HG03103 (cell line): ENCODE data around the gene DPP7.
A peak's percentile ranks its signal among the peaks of the same experiment; 100 is the strongest.
"Not testable (repeated sequence)": the region's sequence is repeated elsewhere in the genome, so short reads cannot be mapped to it uniquely, and the experiment has no call there.

ENCODE experiments used
- ATAC-seq: cut with Tn5 transposase; IDR thresholded peaks from one replicate; pipeline ENCODE4 v1.9.1; 2021; ENCODE audit warnings: low read depth; ENCODE audit not compliant: unreplicated experiment

DPP7 gene

DNA sequence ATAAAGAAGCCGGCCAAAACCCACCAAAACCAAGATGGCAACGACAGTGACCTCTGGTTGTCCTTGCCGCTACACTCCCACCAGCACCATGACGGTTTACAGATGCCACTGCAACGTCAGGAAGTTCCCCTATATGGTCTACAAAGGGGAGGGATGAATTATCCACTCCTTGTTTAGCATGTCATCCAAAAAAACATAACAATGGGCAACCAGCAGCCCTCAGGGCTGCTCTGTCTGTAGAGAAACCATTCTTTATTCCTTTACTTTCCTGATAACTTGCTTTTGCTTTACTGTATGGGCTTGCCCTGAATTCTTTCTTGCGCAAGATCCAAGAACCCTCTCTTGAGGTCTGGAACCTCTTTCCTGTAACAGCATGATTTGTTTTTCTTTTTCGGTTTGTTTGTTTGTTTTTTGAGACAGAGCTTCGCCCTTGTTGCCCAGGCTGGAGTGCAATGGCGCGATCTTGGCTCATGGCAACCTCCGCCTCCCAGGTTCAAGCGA lies 39.2 kb downstream of the DPP7 start:
- ATAC-seq, result no peak

DNA sequence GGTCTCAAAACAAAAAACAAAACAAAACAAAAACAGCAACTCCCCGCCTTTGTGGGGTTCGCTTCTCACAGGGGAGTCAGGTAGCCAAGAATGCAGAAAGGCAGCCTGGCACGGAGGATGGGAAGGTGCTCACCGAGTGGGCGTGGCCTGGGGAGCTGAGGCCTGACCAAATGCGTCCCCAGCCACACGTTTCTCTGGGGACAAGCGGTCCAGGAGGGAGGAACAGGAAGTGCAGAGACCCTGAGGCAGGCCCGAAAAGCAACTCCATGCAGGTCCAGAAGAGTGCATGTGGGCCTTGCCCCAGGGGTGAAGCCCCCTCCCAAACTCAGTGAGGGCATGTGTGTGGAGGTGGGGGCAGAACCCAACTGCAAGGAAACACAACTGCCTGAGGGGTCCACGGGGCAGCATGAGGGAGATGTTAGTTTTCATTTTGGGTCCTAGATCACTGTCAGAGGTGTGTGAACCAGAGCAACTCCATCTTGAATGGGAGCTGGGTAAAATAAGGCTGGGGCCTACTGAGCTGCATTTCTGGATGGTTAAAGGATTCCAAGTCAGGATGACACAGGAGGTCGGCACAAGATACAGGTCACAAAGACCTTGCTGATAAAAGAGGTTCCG lies 39.8 kb downstream of the DPP7 start:
- no peak for ATAC-seq

DNA sequence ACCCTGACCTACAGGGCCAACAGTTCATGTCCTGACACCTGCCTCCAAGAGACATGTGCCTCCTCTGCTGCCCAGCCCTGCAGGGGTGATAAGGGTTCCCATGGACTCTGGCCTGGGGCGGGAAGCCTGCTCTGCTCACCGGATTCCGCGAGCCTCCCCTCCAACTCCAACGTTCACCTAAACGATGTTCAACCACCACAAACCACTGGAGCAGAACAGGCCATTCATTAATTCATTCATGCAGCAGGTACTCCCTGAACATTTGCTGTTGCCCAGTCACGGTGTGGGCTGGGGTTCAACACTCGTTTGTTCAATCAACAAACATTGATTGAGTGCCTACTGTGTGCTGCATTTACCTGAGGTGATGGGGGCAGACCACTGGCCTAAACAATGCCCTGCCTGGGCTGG lies 40.5 kb downstream of the DPP7 start:
- ATAC-seq, result no peak

DNA sequence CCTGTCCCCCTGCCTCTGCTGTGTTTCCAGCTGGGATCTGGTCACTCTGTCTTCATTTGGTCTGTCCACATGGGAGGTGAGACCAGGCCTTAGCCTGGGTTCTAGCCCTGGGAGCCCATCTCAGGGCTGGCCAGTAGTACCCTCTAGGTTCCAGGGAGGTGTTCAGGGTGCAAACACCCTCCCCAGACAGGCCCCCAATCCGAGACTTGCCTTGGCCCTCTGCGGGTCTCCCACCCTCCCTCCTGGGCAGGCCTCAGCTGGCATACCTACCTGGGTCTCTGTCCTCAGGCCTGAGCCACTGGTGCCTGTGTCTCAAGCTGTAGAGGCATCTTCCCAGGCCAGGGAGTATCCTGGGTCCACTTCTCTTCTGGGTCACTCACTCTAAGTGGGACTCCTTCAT lies 43.3 kb downstream of the DPP7 start:
- ATAC-seq, result no peak

DNA sequence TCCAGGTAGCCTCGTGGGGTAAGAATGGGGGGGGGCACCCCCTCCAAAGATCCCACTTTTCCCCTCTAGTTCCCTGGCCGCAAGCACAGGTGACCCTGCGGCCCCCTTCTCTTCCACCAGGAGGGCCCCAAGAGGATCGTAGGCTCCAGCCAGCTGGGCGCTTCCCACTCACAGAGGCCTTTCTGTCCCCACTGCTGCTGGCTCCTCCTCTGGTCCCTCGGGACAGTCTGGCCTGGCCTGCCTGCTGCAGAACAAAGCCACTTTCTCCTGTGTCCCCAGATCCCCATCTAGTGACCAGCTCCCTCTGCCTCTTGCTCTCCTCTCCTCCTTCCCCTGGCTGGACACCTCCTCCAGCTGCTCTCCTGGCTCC lies 43.6 kb downstream of the DPP7 start:
- no peak for ATAC-seq

DNA sequence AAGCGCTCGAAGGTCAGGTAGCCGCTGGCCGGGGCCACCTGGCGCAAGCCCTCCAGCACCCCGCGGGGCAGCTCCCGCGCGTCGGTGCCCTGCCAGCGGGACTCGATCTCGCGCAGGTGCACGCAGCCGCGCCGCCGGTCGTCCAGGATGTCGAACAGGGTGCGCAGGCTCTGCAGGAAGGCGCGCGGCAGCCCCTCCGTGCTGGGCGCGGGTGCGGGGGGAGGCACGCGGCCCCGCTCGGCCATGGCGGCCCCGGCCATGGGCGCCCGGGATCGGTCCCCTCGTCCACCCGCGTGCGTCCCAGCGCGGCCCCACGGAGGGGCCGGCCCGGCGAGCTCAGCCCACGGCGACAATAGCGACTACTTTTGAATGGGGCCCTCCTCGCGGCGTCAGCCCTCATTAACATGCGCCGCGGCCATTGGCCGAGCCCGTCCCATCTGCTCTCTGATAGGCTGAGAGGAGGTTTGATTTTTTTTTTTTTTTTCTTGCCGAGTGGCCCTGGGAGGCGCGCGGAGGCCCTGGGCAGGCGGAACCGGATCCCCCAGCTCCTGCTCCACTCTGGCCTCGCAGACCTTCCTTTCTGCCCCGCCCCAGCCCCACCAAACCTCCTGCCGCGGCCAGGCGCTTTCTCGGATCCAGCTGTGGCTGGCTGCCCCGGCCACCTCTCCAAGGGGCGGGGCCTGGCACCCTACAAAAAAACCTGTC lies 44.2 kb downstream of the DPP7 start, which contains the start of gene SAPCD2:
SAPCD2 (minus strand) TSS at position 357 of the 705 bp plus-strand sequence; CDS start at position 260, 97 bp downstream.
- ATAC-seq, result peak; percentile 67

DNA sequence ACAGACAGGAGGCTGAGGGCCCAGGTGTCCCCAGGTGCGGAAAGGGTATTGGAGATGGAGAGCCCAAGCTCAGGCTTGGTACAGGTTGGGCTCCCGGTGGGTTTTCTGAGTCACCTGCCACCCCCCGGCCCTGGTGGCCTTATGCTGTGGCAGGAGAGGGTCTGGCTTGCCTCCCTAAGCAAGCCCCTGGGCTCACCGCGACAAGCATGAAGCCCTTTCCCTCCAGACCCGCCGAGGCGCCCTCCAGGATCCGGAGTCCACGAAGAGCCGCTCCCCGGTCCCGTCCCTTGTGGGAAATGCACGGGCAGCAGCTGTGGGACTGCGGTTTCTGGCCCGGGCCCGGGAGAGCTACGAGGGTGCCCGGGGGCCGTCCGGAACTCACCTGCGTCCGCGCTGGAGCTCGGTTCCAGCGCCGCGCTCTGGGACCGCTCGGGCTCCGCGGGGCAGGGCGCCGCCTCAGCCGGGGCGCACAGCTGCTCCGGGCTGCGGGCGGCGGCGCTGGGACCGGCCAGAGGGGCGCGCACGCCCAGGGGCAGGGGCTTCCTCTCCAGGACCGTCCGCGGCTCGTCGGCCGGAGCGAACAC lies 44.9 kb downstream of the DPP7 start:
- ATAC-seq, result peak; percentile 12

DNA sequence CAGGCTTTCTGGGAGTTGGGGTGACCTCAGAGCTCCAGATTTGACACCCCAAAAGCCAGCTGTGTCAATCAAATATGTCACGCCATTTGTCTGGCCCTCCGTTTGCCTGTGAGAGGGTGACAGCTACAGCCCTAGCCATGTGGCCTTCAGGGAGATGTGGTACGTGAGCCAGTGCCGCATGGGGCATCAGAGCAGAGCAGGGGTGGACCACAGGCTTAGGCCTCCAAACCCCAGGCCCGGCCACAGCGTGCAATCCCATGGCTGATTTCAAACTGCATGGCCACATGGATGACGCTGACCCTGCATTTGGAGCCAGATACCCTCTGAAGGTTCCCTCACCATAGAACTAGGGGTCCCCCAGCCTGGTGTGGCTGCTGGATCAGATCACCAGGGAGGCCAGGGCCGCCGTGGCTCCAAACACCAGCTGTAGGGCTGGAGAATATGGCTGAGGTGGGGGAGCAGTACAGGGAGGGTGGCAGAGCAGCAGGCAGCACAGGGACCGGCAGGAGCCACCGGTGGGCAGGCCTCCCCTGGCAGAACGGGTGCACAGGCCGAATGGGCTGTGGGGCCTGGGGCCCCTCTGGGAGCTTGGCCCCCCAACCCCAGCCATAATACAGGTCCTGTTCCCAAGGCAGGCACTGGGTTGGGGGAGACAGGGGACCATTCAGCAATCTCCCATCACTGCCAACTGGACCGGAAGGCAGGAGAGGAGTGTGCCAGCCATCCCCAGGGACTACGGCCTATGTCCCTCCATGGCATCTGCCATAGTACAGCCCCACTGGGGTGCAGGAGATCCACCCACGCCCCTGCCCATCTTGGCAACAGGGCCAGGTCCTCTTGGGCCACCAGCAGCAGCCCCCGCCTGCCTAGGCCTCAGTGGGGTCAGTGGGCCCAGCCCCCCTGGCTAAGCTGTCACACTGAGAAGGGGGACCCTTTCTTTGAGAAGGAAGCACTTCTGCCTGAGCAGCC lies 45.7 kb downstream of the DPP7 start:
- no peak for ATAC-seq

DNA sequence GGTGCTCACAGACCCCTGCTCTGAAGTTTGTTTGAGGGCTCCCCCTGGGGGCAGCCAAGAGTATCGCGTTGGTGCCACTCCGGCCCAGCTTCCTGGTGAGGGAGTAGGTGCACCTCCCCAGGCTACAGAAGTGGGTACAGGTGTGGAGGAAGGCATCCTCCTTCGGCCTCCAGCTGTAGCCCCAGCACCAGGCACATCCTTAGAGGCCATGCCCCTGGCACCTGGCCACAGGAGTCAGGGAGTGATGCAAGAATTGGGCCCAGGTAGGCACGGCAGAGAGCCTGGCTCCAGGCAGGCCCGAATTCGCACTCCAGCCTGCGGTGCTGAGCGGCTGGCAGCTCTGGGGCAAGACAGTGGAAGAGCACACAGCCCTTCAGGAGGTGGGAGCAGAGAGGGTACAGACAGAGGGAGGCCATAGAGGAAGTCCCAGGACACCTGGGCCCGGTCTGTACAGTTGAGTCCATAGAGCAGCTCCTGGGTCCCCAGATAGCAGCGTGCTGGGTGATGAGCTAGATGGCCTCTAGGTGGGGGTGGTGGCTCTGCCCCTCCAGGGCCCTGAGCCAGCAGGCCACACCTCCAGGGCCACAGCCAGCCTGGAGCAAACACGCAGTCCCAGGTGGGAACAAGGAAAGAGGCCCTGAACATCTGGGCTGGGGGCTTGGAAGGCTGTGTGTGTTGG lies 46.5 kb downstream of the DPP7 start:
- no peak for ATAC-seq

DNA sequence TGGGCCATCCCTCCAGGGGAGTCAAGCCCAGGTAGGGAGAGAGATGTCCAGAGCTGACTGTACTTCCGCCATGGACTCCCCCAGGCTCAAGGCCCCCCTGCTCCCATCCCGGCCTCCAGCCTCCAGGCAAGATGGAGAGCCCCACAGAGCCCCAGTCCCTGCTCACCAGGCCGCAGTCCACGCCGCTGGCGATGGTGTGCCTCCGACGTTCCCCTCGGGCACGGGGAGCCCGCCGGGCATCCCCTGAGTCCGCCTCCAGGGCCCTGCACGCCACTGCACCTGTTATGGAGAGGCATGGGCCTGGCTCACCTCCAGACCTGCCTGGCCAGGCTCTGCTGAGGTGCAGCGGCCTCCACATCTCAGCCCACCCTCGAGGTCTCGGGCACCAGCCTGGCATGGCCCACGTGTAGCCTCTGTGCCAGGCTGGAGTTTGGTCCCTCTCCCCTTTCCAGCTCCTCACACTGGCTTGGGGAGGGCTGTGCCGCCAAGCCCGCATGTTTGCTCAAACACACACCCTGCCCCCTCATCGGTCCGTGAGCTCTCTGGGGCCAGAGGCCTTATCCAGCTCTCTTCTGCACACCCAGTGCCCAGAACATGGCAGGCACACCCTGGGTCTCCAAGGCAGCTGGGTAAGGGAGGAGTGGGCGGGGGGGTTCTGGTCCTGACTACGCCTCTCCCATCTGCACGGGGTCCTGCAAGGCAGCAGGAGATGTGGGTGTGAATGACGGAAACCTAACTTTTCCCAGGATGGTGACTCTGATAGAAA lies 48.3 kb downstream of the DPP7 start:
- no peak for ATAC-seq

DNA sequence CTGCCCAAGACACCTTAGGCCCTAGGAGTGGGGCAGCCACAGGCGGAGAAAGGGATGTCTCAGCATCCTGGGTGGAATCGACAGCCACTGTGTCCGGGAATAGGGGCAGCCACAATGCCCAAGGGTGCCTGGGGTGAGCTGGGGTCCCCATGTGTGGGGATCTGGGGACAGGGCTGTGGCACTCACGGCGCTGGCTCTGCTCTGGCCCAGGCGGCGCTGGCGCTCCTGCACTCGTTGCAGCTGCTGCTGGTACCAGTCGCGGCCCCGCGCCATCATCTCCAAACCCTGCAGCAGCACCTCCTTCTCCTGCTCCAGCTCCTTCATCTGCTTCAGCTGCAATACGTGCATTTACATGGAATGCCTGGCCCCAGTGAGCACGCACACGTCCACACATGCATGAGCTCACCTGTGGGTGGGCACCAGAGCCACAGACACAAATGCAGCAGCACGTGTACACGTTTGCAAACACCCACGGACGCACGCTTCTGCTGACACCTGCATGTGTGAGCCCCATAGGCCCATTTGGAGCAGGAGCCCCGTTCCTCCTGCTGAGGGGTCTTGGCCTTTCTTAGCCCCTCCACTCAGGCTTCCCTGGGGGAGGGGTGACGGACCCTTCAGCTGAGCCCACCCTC lies 49.1 kb downstream of the DPP7 start:
- ATAC-seq, result no peak

DNA sequence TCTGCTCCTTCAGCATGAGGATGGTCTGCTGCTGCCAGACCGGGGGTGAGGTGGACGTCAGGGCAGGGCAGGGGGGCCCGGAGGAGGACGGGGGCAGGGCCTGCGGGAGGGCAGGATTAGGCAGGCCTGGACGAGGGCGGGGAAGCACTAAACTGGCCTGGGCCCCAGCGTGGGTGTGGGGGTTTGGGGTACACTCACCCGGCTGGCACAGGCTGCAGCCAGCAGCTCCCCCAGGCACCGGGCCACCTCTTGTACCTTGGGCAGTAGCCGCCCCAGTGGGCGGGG lies 49.7 kb downstream of the DPP7 start:
- no peak for ATAC-seq

DNA sequence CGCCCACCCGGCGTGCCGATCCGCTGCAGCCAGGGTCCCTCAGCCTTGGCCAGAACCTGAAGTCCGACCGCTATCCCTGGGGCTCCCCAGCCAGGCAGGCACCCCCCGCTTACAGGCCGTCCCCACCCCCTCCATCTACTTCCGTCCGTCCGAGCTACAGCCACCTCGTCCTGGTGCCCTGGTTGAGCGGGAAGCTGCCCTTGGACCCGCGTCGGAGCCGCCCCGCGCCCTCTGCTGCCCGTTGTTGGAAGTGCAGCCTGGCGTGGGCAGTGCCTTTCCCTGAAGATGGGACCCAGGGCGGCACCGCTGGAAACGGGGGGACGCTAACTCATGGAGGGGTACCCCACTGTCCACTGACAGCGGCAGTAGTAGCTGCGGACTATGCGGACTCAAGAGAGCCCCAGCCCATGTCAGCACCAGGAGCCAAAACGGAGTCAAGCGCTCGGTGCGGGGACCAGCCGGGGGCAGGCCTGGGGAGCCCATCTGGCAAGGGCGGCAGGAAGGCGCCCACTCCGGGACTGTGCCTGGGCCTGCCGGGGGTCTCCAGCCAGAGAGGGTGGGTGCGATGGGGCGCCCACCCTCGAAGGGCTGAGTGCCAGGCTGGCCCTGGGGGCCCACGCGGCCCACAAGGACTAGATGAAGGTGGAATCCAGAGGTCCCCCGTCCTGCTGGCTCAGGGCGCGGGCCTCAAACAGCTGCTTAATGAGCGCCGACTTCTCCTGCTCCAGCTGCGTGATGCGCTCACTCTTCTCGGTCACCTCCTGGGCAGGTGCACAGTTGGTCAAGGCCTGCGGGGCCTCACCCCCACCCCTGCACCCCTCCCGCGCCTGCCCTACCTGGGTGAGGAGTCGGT lies 50.3 kb downstream of the DPP7 start:
- ATAC-seq, result no peak

DNA sequence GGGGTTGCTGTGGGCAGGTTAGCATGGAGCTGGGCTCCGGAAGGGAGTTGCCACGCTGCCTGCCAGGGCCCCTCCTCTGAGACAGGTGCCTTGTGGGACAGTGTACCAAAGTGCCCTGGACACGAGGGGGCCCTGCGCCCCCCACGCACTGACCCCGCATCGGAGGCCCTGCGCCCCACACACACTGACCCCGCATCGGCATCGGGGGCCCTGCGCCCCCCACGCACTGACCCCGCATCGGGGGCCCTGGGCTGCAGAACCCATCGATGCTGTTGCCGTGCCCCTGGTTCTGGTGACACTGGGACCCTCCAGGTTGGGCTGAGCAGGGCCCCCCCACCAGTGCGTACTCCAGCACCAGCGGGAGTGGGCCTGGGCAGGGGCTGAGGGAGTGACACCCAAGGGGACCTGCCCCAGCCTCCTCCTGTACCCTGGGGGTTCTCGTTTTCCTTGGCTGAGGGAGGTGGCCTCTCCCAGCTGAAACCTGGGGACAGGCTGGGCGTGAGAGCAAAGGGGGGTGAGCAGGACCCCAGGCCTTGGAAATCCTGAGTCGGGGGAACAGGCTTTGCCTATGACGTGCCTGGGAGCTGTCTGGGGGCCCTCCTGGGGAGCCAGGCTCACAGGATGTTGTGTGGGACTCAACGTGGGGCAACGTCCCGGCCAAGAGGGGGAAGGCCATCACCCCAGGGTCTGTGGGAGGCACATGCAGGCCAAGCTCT lies 51.1 kb downstream of the DPP7 start:
- no peak for ATAC-seq

DNA sequence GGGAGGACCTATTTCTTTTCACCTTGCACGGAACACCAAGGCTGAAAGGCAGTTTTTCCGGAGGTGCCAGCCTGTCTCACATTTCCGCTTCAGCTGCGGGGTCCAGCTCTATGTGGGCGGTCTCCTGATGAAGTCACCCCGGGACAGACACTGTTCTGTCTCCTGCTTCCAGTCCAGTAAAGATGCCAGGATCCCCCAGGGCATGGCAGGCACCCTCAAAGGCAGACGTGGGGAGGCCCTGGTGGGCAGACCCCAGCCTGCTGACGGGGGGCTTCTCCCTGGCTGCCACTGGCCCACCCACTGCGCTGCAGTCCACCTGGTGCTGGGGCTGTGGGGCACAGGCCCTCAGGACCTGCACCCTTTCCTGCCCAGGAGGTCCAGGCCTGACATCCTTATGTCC lies 51.7 kb downstream of the DPP7 start:
- not testable (repeated sequence) for ATAC-seq

DNA sequence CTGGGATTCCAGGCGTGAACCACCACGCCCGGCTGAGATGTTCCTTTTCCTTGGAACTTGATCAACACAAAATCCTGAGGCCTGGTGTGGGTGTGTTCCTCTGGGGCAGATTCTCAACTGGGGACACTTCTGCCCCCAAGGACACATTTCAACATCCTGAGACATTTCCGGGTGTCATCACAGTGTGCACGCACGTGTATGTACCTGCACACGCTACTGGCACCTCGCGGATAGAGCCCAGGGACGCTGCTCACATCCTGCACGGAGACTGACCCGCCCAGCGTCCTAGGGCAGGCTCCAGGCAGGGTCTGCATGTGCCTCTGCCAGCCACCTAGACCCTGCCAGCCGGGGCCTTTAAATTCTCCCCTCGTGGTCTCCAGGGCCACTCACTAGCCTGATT lies 52.1 kb downstream of the DPP7 start:
- no peak for ATAC-seq
